Testis (tissue), 3 donors: ENCODE results near the gene KARS1. TPM values are rescaled to one million over a fixed set of nuclear protein-coding genes. Genes with fewer than 3 reads are reported as not detected.

ENCODE experiments used
- DNase-seq: peaks from one replicate; pipeline ENCODE4 v3.0.0-alpha.2; 2019
- H3K27ac ChIP-seq, 2 donors: fragments of 200-600 bp; sonication (generic); one replicate each; pipeline ENCODE4 v1.5.1; 2019
- H3K27me3 ChIP-seq: fragments of 200-600 bp; sonication (generic); one replicate; pipeline ENCODE4 v1.5.1; 2019
- H3K36me3 ChIP-seq: fragments of 200-600 bp; sonication (generic); one replicate; pipeline ENCODE4 v1.5.1; 2017; ENCODE audit warnings: low read depth; ENCODE audit errors: missing control alignments
- H3K4me1 ChIP-seq: fragments of 200-600 bp; sonication (generic); one replicate; pipeline ENCODE4 v1.5.1; 2019
- H3K4me3 ChIP-seq, 2 donors: fragments of 200-600 bp; sonication (generic); one replicate each; pipeline ENCODE4 v1.5.1; 2017 to 2019
- H3K9me3 ChIP-seq: fragments of 200-600 bp; sonication (generic); one replicate; pipeline ENCODE4 v1.5.1; 2017
- POLR2A ChIP-seq: fragments of 450-650 bp; IDR thresholded peaks from one replicate; pipeline ENCODE4 v1.6.1; 2017; ENCODE audit warnings: antibody characterized with exemption, mild to moderate bottlenecking, moderate library complexity
- WGBS, 2 donors: methylation state at CpG; one replicate each; pipeline ENCODE4 v1.1.5; 2018; 5-methylcytosine and 5-hydroxymethylcytosine counted together
- intact Hi-C: fragments of 100-400 bp; cut with DNase I; formaldehyde crosslinking; loops from one replicate; pipeline ENCODE4 v1.15.1; 2023; ENCODE audit warnings: low total_unique reads
- polyA plus RNA-seq: library from polyadenylated mRNA; stranded (reverse); fragments of 350-450 nt; fragmentation: Illumina TruSeq; extraction: RNeasy Lipid Tissue Mini Kit (QIAGEN cat#74804); gene quantifications from one replicate; pipeline ENCODE4 v1.2.3, GENCODE V29; 2014; ENCODE audit warnings: low read depth, low replicate concordance; ENCODE audit not compliant: insufficient read depth
- total RNA-seq, 2 donors: library from RNA; depleted of rRNA; stranded (reverse); fragments of >200 nt; gene quantifications; one replicate each; pipeline ENCODE4 v1.2.3, GENCODE V29; 2016
- TF ChIP-seq, protein P1 (sequence below), 3 experiments: fragments of 450-650 bp in 2 of 3; fragments of 200-600 bp in 1 of 3; sonication (generic) in 1 of 3; IDR thresholded peaks; one replicate each; pipeline ENCODE4 v1.5.1; 2016 to 2019; ENCODE audit warnings: antibody characterized with exemption in 3 of 3, mild to moderate bottlenecking in 2 of 3, moderate library complexity in 1 of 3

KARS1 gene
- total and polyA plus RNA-seq, 3 donors from 2014 or later = 137 to 254 (median 139) TPM

DNA sequence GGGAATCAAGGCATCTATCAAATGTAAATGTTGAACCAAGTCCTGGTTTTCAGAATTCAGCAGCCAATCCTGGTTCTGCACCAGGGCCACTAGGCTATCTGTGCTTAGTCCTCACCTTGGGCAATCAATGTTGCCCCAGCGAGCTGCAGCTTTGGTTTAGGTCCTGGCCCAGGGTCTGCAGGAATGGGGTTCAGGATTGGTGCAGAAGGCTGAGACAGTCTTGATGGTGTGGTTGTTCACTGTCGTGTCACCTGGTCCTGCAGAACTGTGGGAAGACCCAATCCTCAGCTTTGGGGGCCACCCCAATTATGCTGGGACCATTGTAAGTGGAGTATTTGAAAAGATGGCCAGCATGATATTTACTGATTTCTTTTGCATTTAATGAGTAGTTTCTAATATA, 10.7 kb upstream of the KARS1 start:
- no peak overlapping the region for H3K27ac ChIP-seq
- H3K27me3 ChIP-seq = no peaks in the 10 kb centered on the region
- peaks cover 3% of the 10 kb centered on the region for H3K4me1 ChIP-seq
- 86 to 94% methylated on average over 2 of the region's 2 CpGs for WGBS, 2 donors
- intact Hi-C loops = no loop called here
- TF ChIP-seq, protein P1, sequence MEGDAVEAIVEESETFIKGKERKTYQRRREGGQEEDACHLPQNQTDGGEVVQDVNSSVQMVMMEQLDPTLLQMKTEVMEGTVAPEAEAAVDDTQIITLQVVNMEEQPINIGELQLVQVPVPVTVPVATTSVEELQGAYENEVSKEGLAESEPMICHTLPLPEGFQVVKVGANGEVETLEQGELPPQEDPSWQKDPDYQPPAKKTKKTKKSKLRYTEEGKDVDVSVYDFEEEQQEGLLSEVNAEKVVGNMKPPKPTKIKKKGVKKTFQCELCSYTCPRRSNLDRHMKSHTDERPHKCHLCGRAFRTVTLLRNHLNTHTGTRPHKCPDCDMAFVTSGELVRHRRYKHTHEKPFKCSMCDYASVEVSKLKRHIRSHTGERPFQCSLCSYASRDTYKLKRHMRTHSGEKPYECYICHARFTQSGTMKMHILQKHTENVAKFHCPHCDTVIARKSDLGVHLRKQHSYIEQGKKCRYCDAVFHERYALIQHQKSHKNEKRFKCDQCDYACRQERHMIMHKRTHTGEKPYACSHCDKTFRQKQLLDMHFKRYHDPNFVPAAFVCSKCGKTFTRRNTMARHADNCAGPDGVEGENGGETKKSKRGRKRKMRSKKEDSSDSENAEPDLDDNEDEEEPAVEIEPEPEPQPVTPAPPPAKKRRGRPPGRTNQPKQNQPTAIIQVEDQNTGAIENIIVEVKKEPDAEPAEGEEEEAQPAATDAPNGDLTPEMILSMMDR (IDR thresholded peaks at IDR 0.05) = no peak
- no peak for TF ChIP-seq POLR2A
- DNase-seq = no peak
- H3K9me3 ChIP-seq = no peaks in the 10 kb centered on the region
- H3K36me3 ChIP-seq = no peaks in the 10 kb centered on the region
- H3K4me3 ChIP-seq = no peak overlapping the region

DNA sequence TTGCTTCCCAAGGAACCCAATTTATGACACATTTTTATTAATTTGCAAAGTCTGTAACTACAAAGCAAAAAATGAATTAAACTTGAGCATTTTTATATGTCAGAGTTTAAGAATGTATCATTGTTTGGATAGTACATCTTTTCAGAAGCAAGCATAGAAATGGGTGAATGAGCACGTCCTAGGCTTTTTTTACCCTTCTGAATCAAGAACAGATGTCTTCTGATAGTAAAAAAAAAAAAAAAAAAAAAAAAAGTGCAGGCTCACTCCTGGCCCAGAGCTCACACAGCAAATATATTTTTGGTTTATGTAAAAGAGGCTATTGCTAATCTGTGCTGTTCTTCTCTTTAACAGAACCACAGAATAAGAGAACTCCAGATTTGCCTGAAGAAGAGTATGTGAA, 6.5 kb upstream of the KARS1 start:
- Histone ChIP-seq H3K27me3 (no peaks in the 10 kb centered on the region), H3K4me3 (no peak overlapping the region), H3K27ac (no peak overlapping the region), H3K4me1 (peaks cover 32% of the 10 kb centered on the region), H3K36me3 (no peaks in the 10 kb centered on the region), H3K9me3 (no peaks in the 10 kb centered on the region)
- TF ChIP-seq POLR2A = no peak
- TF ChIP-seq, protein P1 (IDR thresholded peaks at IDR 0.05) = no peak
- WGBS, 2 donors = 38 to 40% methylated on average over 1 of the region's 1 CpG
- intact Hi-C loops = no loop called here
- no peak for DNase-seq

DNA sequence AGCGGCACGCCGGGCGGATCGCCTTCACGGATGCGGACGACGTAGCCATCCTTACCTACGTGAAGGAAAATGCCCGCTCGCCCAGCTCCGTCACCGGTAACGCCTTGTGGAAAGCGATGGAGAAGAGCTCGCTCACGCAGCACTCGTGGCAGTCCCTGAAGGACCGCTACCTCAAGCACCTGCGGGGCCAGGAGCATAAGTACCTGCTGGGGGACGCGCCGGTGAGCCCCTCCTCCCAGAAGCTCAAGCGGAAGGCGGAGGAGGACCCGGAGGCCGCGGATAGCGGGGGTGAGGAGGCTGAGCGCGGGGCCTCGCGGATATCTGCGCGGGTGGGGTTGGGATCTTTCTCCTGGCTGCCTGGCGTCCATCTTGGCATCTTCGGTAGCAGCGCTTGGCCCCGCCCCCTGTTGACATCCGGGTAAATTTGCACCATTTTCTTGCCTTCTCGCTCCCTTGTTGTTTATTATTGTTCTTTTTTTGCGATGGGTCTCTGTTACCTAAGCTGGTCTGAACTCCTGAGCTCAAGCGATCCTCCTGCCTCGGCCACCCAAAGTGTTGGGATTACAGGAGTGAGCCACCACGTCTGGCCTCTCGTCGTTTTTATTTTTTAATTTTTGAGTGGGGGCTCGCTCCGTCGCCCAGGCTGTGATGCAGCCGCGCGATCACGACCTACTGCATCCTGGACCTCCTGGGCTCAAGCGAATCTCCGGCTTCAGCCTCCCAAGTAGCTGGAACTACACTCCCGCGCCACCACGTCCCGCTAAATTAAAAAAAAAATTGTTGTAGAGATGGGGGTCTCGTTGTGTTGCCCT, 1.0 kb upstream of the KARS1 start:
- no peaks in the 10 kb centered on the region for H3K9me3 ChIP-seq
- H3K4me1 ChIP-seq = peaks cover 39% of the 10 kb centered on the region
- H3K4me3 ChIP-seq = peak overlapping the region; percentile 99
- intact Hi-C loops = loop anchor here (10.0 kb wide), 1 partner anchor 74 kb away; no protein-coding TSS in a partner anchor
- TF ChIP-seq, protein P1 (IDR thresholded peaks at IDR 0.05) = no peak
- TF ChIP-seq POLR2A = no peak
- H3K36me3 ChIP-seq = no peaks in the 10 kb centered on the region
- H3K27ac ChIP-seq = peak overlapping the region; percentile 98 to 99
- WGBS, 2 donors = 0% methylated on average over 26 to 57 of the region's 62 CpGs
- DNase-seq = peak; percentile 92
- H3K27me3 ChIP-seq = no peaks in the 10 kb centered on the region

DNA sequence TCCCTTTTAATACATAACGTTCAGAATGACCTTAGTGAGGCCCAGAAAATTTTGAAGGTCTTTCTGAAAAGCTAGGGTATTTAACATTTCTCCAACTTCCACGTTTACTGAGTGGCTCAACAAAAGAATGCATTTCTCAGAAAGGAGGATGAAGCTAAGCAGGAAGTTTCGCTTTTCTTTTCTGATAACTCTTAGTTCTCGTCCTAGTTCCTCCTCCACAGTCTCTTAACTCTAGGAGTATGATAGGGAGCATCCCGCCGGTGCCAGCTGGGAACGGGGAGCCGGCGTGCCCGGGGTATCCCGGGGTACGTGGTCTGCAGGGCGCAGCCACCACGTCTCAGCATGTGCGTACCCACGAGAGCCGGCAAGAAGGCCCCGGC, 363 bp downstream of the KARS1 start:
- Histone ChIP-seq H3K36me3 (no peaks in the 10 kb centered on the region), H3K9me3 (no peaks in the 10 kb centered on the region), H3K4me1 (peaks cover 31% of the 10 kb centered on the region), H3K4me3 (peak overlapping the region; percentile 99), H3K27ac (peak overlapping the region; percentile 98 to 99), H3K27me3 (no peaks in the 10 kb centered on the region)
- TF ChIP-seq, protein P1 (IDR thresholded peaks at IDR 0.05) = no peak
- TF ChIP-seq POLR2A = no peak
- no peak for DNase-seq
- 0% methylated on average over 7 to 18 of the region's 18 CpGs for WGBS, 2 donors
- intact Hi-C loops = loop anchor here (10.0 kb wide), 1 partner anchor 72 kb away; no protein-coding TSS in a partner anchor
